Islet precursor cell (in vitro differentiated cells): ENCODE data around the gene ANKRD33.
A peak's percentile ranks its signal among the peaks of the same experiment; 100 is the strongest.

Experiments
- DNase-seq: peaks from one replicate; pipeline ENCODE4 v3.0.0-alpha.2; 2018

Gene ANKRD33

GRCh38 chr12:51905471-51906429 lies 17.8 kb downstream of the ANKRD33 start:
- DNase-seq = peak; percentile 87

GRCh38 chr12:51906430-51907082 lies 18.7 kb downstream of the ANKRD33 start:
- DNase-seq = peak; percentile 61

- peak; percentile 65 for DNase-seq
Measured at GRCh38 chr12:51907083-51907855, 19.4 kb downstream of the ANKRD33 start, which contains the start of gene ACVRL1. ACVRL1 (plus strand) TSS chr12:51907504; CDS start chr12:51912475, 4,971 bp downstream.

GRCh38 chr12:51907856-51908425 lies 20.0 kb downstream of the ANKRD33 start:
- peak; percentile 57 for DNase-seq

GRCh38 chr12:51908876-51909592 lies 21.1 kb downstream of the ANKRD33 start:
- DNase-seq = peak; percentile 32

DNA sequence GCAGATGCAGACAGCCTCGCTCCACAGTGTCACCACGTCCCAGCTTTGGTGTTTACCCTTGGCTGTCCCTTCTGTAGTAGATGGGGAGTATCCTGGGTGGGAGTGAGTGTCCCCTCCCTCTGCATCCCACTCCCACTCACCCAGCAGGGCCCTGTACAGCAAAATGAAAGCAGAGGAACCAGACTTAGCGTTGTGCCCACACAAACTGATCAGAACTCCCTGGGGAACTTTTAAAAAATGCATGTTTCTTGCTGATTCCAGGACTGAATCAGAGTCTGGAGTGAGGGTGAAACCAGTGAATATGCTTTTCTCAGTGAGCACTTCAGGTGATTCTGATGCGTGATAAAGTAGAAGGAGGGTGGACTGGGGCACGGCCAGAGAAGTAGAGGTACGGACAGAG lies 22.3 kb downstream of the ANKRD33 start:
- peak; percentile 45 for DNase-seq

GRCh38 chr12:51910691-51911090 lies 22.8 kb downstream of the ANKRD33 start:
- DNase-seq = peak; percentile 54

DNA sequence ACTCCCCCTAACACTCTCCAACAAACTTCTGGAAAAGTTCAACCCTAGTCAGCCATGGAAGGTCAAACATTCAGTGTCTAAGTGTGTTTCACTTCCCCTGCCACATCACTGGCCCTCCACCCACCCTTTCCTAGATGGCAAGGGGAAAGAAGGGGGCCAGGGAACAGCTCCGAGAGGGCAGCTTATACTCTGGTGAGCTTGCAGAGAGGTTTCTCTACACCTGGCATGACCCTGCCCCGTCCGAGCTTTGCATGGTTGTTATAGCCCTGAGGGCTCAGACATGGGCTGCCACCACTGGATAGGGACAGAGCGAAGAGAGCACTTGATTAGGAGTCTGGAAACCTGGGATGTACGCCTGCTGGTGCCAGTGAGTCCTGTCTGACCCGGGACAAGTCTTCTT lies 23.4 kb downstream of the ANKRD33 start:
- DNase-seq = peak; percentile 47

DNA sequence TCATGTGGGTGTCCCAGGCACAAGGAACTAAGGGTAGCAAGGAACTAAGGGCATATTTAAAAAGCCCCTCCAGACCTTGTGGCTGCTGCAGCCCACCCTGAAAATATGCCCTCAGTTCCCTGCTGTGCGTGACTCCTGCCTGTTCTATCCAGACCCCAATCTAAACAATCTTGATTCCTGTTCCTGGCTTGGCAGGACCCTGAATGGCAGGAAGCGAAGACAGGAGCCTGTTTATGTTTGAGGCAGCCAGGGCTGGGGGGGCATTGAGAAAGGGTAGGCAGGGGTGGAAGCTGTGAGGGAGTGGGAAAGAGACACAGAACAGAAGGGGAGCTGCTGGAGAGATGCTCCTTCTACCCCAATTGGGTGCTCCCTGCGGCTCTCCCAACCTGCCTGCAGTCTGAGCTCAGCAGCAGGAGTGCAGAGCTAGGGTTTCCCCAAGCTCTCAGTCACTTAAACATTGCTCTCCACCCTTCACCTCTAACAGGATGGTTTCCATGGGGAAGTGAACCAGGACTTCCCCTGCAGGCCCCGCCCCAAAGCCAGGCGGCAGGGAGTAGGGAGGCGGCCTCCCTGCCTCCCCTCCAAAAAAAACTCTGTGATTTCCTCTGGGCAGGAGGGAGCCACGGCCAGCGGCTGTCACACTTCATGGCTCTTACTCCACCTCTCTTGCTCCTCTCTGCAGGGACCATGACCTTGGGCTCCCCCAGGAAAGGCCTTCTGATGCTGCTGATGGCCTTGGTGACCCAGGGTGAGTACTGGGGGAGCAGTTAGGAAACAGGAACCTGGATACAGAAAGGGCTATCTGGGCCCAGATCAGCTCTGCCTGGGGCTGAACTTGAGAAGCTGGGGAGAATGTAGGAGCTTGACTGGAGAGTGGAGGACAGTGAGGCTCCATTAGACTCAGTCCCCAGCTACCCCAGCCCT lies 24.1 kb downstream of the ANKRD33 start:
- DNase-seq = peak; percentile 63

DNA sequence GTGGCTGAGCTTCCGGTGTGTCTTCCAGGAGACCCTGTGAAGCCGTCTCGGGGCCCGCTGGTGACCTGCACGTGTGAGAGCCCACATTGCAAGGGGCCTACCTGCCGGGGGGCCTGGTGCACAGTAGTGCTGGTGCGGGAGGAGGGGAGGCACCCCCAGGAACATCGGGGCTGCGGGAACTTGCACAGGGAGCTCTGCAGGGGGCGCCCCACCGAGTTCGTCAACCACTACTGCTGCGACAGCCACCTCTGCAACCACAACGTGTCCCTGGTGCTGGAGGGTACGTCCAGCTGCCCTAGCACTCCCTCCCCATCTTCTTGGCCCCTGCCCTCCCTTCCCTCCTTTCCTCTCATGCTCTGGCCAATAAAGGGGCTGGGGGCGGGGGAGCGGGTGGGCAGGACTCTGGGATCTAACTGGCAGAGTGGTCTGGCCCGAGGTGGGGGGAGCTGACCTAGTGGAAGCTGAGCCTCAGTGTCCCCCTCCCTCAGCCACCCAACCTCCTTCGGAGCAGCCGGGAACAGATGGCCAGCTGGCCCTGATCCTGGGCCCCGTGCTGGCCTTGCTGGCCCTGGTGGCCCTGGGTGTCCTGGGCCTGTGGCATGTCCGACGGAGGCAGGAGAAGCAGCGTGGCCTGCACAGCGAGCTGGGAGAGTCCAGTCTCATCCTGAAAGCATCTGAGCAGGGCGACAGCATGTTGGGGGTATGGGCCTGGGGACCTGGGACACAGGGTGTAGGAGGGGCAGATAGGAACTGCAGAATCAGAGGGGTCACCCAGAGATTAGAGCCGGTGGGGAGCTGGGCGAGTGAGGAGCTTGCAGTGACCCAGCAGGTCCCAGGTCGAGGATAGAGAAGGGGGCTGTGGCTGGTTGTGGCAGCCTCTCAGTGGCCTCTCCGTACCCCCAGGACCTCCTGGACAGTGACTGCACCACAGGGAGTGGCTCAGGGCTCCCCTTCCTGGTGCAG lies 25.4 kb downstream of the ANKRD33 start:
- peak; percentile 58 for DNase-seq

DNA sequence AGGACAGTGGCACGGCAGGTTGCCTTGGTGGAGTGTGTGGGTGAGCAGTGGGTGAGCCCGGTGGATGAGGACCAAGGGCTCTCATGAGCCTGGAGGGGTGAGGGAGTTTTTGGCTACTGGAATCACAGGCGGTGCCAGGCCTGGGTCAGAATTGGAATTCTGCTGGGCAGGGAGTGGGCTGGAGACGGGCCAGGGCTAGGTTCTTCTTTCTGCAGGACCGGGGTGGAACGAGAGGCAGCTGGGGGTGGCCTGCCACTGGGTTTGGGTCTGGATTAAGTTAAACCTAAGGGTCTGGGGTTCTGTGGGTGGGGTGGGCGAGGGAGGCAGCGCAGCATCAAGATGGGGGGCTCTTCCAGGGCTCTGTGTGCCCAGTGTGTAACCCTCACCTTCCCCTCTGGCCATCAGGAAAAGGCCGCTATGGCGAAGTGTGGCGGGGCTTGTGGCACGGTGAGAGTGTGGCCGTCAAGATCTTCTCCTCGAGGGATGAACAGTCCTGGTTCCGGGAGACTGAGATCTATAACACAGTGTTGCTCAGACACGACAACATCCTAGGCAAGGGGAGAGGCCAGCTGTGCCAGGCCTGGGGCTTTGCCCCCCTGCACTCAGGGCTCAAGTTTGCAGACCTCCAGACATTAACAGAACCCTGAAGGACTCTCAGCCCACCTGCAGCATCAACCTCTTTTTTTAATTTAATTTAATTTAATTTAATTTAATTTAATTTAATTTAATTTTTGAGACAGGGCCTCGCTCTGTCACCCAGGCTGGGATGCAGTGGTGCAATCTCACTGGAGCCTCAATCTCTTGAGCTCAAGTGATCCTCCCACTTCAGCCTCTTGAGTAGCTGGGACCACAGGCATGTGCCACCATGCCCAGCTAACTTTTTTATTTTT lies 26.4 kb downstream of the ANKRD33 start:
- peak; percentile 44 for DNase-seq

DNA sequence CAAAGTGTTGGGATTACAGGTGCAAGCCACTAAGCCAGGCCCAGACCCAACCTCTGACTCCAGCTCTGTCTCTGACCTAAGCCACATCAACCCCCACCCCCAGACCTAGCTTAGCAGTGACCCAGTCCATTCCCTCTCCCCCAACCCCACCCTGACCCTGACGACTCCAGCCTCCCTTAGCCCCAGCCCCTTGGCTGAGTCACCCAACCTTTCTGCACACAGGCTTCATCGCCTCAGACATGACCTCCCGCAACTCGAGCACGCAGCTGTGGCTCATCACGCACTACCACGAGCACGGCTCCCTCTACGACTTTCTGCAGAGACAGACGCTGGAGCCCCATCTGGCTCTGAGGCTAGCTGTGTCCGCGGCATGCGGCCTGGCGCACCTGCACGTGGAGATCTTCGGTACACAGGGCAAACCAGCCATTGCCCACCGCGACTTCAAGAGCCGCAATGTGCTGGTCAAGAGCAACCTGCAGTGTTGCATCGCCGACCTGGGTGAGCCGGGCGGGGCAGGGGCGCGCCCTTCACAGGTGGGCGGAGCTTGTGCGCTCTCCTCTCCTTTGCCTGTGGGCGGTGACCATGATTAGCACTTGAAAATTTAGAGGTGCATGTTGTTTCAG lies 27.2 kb downstream of the ANKRD33 start:
- peak; percentile 70 for DNase-seq

DNA sequence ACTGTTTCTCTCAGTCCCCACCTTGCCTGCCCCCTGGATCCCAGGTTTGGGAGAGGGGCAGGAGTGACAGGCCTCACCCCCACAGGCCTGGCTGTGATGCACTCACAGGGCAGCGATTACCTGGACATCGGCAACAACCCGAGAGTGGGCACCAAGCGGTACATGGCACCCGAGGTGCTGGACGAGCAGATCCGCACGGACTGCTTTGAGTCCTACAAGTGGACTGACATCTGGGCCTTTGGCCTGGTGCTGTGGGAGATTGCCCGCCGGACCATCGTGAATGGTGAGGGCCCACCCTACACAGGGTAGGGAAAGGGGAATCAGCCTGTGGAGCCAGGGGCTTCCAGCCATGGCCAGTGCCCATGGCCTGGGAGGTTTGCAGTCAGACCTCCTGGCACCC lies 28.0 kb downstream of the ANKRD33 start:
- peak; percentile 36 for DNase-seq

DNA sequence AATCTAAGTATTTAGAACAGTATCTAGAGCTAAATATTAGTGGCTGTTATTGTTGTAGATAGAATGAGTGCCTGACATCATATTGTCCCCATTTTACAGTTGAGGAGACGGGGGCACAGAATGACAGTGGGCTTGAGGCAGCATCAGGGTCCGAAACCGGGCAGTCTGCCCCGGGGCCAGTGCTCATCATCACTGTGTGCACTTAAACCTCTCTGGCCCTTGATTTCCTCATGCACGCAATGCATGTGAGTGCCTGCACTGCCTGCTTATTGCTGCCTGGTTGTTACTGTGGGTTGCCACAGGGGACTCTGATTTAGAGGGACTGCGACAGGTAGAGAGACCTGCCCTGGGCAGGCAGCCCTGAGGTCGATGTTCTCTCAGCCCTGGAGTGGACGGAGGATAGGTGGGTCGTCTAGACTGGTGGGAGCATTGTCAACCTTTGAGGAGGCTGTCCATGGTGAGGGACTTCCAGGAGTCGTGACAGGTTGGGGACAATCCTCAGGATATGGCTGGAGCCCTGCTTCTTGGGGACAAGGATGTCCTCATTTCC lies 29.2 kb downstream of the ANKRD33 start:
- DNase-seq = no peak

DNA sequence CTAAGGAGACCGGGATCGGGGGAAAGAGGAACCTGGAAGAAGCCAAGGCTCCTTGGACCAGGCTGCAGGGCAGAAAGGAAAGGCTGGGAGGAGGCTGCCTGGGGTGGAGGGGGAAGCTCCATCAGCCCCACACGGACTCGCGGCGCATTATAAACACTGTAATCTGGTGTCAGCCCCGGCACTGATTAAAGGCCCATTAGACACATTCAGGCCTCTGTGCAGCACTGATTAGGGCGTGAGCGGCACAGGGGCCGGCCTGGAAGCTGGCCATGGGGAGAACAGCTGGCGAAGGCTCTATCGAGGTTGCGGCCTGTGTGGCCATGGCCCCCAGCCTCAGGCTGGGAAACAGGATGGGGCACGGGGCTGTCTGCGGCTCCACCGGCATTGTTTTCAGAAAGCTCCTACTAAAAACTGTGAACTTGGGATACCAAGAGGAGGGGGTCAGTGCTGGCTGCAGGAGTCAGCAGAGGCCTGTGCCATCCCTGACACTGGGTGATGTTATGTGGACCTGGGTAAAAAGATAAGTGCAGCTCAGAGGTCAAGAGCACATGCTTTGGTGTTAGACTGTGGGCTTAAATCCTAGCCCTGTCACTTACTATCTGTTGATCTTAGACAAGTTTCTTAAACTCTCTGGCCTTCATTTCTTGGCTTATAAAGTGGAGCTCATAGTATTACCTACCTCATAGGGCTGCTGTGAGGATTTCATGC lies 30.0 kb downstream of the ANKRD33 start:
- DNase-seq = no peak

DNA sequence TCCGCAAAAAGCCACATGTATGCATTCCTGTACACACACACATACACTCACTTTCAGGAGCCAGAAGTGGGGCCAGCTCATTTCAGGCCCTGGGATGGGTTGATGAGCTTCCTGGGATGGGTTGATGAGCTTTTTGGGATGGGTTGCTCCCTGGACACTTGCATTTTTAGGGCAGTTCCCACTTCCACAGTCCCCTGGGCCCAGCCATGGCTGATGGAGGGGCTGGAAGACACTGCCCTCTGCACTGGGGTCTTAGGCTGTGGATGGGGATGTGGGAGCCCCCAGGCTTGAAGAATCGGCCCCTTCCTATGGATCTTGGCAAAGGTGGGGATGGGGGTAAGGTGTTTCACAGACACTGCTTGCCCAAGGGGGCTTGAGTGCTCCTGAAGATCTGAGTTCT lies 32.1 kb downstream of the ANKRD33 start:
- DNase-seq = peak; percentile 38
